Activated CD8-positive, alpha-beta memory T cell treated with anti-CD3 and anti-CD28 coated beads for 36 hours (primary cell): ENCODE measurements around the gene MOB2. TPM values are rescaled to one million over a fixed set of nuclear protein-coding genes. Genes with fewer than 3 reads are reported as not detected.
"Not testable (repeated sequence)": the region's sequence is repeated elsewhere in the genome, so short reads cannot be mapped to it uniquely, and the experiment has no call there.

Experiments
- CTCF ChIA-PET: fragments of 350-600 bp; sonication (Branson Sonifier 250); formaldehyde crosslinking; loops from one replicate; lab custom pipeline; 2021; ENCODE audit warnings: antibody characterized with exemption; lab: Charles Lee
- POLR2A ChIA-PET: fragments of 350-600 bp; sonication (Branson Sonifier 250); formaldehyde crosslinking; loops from one replicate; lab custom pipeline; 2021; ENCODE audit warnings: antibody characterized with exemption; lab: Charles Lee
- total RNA-seq, 2 experiments: library from RNA; stranded (reverse); gene quantifications; one replicate each; pipeline ENCODE4 v1.2.3, GENCODE V29; 2021

Gene MOB2
- total RNA-seq, 2 experiments from 2014 or later: 19.5 to 22.0 TPM

- POLR2A ChIA-PET: no interaction called here
- CTCF ChIA-PET: interaction anchor here (0.6 kb wide), 1 partner anchor 135 kb away, joined by 3 read pairs; no protein-coding TSS in a partner anchor
These were observed 48.2 kb downstream of the MOB2 start for GRCh38 chr11:1438261-1438966.

DNA sequence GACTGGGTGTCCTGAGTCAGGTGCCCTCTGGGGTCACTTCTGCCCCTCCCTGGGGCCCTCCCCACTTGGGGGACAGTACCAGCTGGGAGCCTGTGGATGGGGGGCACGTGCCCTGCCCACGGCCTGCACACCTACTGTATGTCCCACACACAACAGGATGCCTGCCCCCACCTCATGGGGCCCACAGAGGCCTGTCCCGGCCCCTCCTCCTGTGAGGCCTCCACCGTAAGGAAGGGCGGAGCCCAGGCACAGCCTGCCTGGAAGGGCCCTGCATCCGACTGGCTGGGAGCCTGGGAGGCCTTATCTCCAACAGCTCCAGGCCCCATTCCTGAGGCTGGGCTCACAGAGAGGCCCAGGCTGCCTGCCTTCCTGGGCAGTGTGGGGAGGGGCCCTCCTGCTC lies 49.1 kb downstream of the MOB2 start:
- ChIA-PET POLR2A (no interaction called here), CTCF (no interaction called here)

DNA sequence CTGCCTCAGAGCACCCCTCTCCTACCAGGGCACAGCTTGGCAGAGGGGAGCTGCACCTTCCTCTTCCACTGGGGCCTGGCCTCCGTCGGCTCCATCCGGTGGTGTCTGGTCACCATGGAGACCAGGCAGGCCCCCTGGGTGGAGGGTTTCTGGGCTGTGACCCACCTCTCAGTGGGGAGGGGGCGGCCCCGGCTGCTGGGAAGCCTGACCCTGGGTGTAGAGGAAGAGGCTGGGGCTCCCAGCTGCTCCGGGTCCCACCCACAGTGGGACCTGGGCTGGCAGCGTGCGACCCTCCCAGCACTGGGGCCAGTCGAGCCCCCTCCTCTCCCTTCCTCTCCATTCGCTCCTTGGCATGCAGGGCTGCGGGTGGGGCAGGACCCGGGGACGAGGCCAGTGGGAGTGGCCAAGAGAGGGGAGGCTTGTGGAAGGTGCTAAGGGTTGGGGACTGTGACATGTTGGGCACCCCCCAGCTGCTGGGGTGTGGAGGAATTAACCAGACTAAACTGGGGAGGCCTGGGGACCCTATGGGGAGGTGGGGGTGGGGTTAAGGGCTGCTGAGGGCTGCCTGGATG lies 50.0 kb downstream of the MOB2 start:
- POLR2A ChIA-PET: no interaction called here
- CTCF ChIA-PET: interaction anchor here (1.4 kb wide), 1 partner anchor 71 kb away, joined by 3 read pairs; no protein-coding TSS in a partner anchor

GRCh38 chr11:1435820-1436467 lies 50.6 kb downstream of the MOB2 start:
- ChIA-PET POLR2A (no interaction called here), CTCF (interaction anchor here (1.4 kb wide), 1 partner anchor 71 kb away, joined by 3 read pairs; no protein-coding TSS in a partner anchor)

DNA sequence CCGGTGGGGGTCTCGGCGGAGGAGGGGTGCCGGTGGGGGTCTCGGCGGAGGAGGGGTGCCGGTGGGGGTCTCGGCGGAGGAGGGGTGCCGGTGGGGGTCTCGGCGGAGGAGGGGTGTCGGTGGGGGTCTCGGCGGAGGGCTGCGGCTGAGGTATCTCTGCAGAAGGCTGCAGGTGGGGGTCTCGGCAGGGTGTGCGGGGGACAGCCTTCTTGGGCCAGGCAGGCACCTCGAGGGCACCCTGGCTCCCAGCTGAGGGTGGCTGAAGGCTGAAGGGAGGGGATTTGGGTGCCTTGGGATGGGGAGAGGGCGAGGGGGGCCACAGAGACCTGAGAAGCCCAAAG lies 51.1 kb downstream of the MOB2 start:
- POLR2A ChIA-PET: not testable (repeated sequence)
- CTCF ChIA-PET: interaction anchor here (1.4 kb wide), 1 partner anchor 72 kb away, joined by 3 read pairs; no protein-coding TSS in a partner anchor

GRCh38 chr11:1433977-1434640 lies 52.5 kb downstream of the MOB2 start:
- CTCF ChIA-PET: no interaction called here
- POLR2A ChIA-PET: no interaction called here

- ChIA-PET CTCF (no interaction called here), POLR2A (no interaction called here)
These were observed 53.0 kb downstream of the MOB2 start for GRCh38 chr11:1433568-1433967.

GRCh38 chr11:1428762-1429316 lies 57.7 kb downstream of the MOB2 start:
- ChIA-PET POLR2A (no interaction called here), CTCF (no interaction called here)

GRCh38 chr11:1425439-1425838 lies 61.1 kb downstream of the MOB2 start:
- ChIA-PET CTCF (no interaction called here), POLR2A (no interaction called here)

GRCh38 chr11:1425006-1425405 lies 61.6 kb downstream of the MOB2 start:
- ChIA-PET POLR2A (no interaction called here), CTCF (no interaction called here)

DNA sequence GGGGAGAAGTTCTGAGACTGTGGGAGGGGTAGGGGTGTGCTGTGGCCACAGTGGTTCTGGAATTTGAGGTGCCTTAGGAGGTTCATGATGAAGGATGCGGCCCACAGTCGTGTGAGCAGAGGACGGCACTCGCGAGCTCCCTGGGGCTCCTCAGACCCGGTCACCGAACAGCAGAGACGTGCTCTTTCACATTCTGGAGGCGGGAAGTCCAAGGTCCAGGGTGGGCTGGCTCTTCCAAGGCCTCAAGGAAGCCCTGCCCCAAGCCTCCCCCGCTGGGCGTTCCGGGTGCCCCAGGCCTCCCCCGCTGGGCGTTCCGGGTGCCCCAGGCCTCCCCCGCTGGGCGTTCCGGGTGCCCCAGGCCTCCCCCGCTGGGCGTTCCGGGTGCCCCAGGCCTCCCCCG lies 63.2 kb downstream of the MOB2 start:
- POLR2A ChIA-PET, CTCF ChIA-PET: not testable (repeated sequence)

- CTCF ChIA-PET: no interaction called here
These were observed 63.6 kb downstream of the MOB2 start for GRCh38 chr11:1422981-1423380.

GRCh38 chr11:1422481-1422880 lies 64.1 kb downstream of the MOB2 start:
- ChIA-PET CTCF (no interaction called here), POLR2A (no interaction called here)

More at GRCh38 chr11:1422981-1423380, 63.6 kb downstream of the MOB2 start:
- POLR2A ChIA-PET: no interaction called here

- POLR2A ChIA-PET: no interaction called here
- CTCF ChIA-PET: no interaction called here
These were observed 65.3 kb downstream of the MOB2 start for GRCh38 chr11:1421291-1421690.

- ChIA-PET POLR2A (no interaction called here), CTCF (no interaction called here)
These were observed 66.8 kb downstream of the MOB2 start for GRCh38 chr11:1419811-1420210.

Other genes with a start within 250 kb of the MOB2 start
- 10 to 100 TPM; 37.1 to 40.7 TPM for gene TOLLIP, start 177.1 kb downstream of the MOB2 start, total RNA-seq
- 1 to 10 TPM in 1 of 2 experiments, under 1 TPM in 1; 0.71 to 1.3 TPM for gene BRSK2, start 96.8 kb downstream of the MOB2 start, total RNA-seq
- 1 to 10 TPM; 1.7 to 2.0 TPM for gene DUSP8, start 85.5 kb upstream of the MOB2 start, total RNA-seq
- not detected for gene KRTAP5-1, start 98.5 kb upstream of the MOB2 start, total RNA-seq
- gene KRTAP5-2, start 111.5 kb upstream of the MOB2 start, total RNA-seq: not detected
- gene KRTAP5-3, start 121.7 kb upstream of the MOB2 start, total RNA-seq: not detected
- not detected for gene KRTAP5-4, start 135.4 kb upstream of the MOB2 start, total RNA-seq
- gene KRTAP5-5, start 143.0 kb upstream of the MOB2 start, total RNA-seq: not detected
- gene KRTAP5-6, start 210.4 kb upstream of the MOB2 start, total RNA-seq: not detected